Kidney epithelial cell (primary cell): ENCODE data around the gene THADA. TPM values are rescaled to one million over a fixed set of nuclear protein-coding genes. Genes with fewer than 3 reads are reported as not detected.

ENCODE experiments used
- DNase-seq: peaks from one replicate; pipeline ENCODE4 v3.0.0-alpha.2; 2010; ENCODE audit warnings: low read depth
- H3K27me3 ChIP-seq: 2 replicates; pipeline ENCODE4 v1.6.0; 2011; ENCODE audit warnings: low read length; ENCODE audit not compliant: control insufficient read depth, insufficient read depth
- H3K36me3 ChIP-seq: 2 replicates; pipeline ENCODE4 v1.5.1; 2011; ENCODE audit warnings: low read length; ENCODE audit not compliant: control insufficient read depth, insufficient read depth
- H3K4me3 ChIP-seq: 2 replicates; pipeline ENCODE4 v1.5.1; 2011; ENCODE audit warnings: low read depth, mild to moderate bottlenecking, control low read depth, low read length
- total RNA-seq: library from RNA; depleted of rRNA; stranded (reverse); fragments of >200 nt; gene quantifications from 2 replicates; pipeline ENCODE4 v1.2.3, GENCODE V29; 2015
- TF ChIP-seq, protein P1 (sequence below): IDR thresholded peaks from 2 replicates; pipeline ENCODE4 v1.5.1; 2011; ENCODE audit warnings: mild to moderate bottlenecking, moderate library complexity, low read length, control low read depth, inconsistent platforms; ENCODE audit not compliant: insufficient read depth, poor library complexity, severe bottlenecking

THADA gene
- total RNA-seq, 1 donor from 2014 or later: 21.5 TPM

GRCh38 chr2:43475137-43475846 lies 120.5 kb downstream of the THADA start:
- no peak for DNase-seq
- Histone ChIP-seq H3K4me3 (no peak overlapping the region), H3K36me3 (no peaks in the 10 kb centered on the region), H3K27me3 (no peaks in the 10 kb centered on the region)
- TF ChIP-seq, protein P1, sequence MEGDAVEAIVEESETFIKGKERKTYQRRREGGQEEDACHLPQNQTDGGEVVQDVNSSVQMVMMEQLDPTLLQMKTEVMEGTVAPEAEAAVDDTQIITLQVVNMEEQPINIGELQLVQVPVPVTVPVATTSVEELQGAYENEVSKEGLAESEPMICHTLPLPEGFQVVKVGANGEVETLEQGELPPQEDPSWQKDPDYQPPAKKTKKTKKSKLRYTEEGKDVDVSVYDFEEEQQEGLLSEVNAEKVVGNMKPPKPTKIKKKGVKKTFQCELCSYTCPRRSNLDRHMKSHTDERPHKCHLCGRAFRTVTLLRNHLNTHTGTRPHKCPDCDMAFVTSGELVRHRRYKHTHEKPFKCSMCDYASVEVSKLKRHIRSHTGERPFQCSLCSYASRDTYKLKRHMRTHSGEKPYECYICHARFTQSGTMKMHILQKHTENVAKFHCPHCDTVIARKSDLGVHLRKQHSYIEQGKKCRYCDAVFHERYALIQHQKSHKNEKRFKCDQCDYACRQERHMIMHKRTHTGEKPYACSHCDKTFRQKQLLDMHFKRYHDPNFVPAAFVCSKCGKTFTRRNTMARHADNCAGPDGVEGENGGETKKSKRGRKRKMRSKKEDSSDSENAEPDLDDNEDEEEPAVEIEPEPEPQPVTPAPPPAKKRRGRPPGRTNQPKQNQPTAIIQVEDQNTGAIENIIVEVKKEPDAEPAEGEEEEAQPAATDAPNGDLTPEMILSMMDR: no peak

DNA sequence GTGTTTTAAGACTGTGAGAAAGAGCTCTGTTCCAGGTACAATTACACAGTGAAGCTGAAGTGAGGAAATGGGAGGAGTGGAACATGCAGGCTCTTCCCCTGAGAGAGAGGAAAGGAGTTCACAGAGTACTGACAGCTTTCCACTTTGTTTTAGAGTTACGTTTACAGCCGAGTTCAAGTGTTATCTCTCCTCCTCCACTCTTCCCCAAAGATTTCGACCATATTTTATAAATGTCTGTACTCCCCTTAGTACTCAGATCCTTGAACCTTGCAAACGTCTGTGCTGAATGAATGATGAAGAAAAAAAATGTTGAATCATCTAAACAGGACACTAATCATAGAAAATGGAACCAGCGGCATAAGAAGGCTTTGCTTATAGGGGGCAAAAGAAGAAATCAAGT lies 121.6 kb downstream of the THADA start:
- Histone ChIP-seq H3K27me3 (no peaks in the 10 kb centered on the region), H3K4me3 (no peak overlapping the region), H3K36me3 (no peaks in the 10 kb centered on the region)
- DNase-seq: no peak
- TF ChIP-seq, protein P1: no peak

DNA sequence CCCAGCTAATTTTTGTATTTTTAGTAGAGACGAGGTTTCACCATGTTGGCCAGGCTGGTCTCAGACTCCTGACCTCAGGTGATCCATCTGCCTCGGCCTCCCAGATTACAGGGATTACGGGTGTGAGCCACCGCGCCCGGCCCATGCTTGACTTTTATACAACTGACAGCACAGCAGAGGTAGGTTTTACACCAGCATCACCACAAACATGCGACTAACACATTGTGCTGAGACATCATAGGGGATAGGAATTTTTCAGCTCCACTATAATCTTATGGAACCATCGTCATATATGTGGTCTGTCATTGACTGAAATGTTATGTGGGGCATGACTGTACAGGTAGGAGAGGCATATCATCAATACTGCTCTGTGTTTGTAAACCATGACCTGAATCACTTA lies 122.1 kb downstream of the THADA start:
- no peaks in the 10 kb centered on the region for H3K27me3 ChIP-seq
- no peaks in the 10 kb centered on the region for H3K36me3 ChIP-seq
- TF ChIP-seq, protein P1: no peak
- no peak overlapping the region for H3K4me3 ChIP-seq
- no peak for DNase-seq

- DNase-seq: no peak
- H3K27me3 ChIP-seq: no peaks in the 10 kb centered on the region
- no peaks in the 10 kb centered on the region for H3K36me3 ChIP-seq
- H3K4me3 ChIP-seq: no peak overlapping the region
- TF ChIP-seq, protein P1: no peak
Measured at GRCh38 chr2:43472527-43473194, 123.2 kb downstream of the THADA start.

DNA sequence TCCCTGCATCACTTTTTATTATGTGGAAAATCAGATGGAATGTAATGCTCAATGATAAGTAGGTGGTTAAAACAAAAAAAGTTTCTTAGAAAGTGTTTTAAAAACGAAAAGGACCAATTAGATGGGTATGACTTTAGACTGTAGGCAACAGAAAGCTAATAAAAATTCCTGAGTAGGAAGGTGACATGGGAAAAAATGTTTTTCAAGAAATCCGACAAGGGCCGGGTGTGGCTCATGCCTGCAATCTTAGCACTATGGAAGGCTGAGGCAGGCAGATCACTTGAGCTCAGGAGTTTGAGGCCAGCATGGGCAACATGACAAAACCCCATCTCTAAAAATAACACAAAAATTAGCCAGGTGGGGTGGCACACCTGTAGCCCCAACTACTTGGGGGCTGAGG lies 126.1 kb downstream of the THADA start:
- Histone ChIP-seq H3K36me3 (no peaks in the 10 kb centered on the region), H3K27me3 (no peaks in the 10 kb centered on the region), H3K4me3 (no peak overlapping the region)
- TF ChIP-seq, protein P1: no peak
- no peak for DNase-seq

GRCh38 chr2:43469094-43469493 lies 126.7 kb downstream of the THADA start:
- no peaks in the 10 kb centered on the region for H3K36me3 ChIP-seq
- H3K27me3 ChIP-seq: no peaks in the 10 kb centered on the region
- no peak overlapping the region for H3K4me3 ChIP-seq
- TF ChIP-seq, protein P1: no peak
- no peak for DNase-seq
